ENCODE data around the gene DDX24.
A peak's percentile ranks its signal among the peaks of the same experiment; 100 is the strongest.

Gene DDX24

GRCh38 chr14:94047581-94047980 is 33.4 kb downstream of the DDX24 start:
- DNase-seq, result no peak

- DNase-seq, result no peak
These were observed 34.2 kb downstream of the DDX24 start for GRCh38 chr14:94046696-94047250.

- peak; percentile 14 for DNase-seq
These were observed 35.2 kb downstream of the DDX24 start for GRCh38 chr14:94045563-94046345.

- no peak for DNase-seq
These were observed 35.9 kb downstream of the DDX24 start for GRCh38 chr14:94045101-94045500.

- DNase-seq, result no peak
These were observed 36.4 kb downstream of the DDX24 start for GRCh38 chr14:94044476-94045091.

- no peak for DNase-seq
These were observed 37.1 kb downstream of the DDX24 start for GRCh38 chr14:94043756-94044475.

- DNase-seq, result no peak
These were observed 37.8 kb downstream of the DDX24 start for GRCh38 chr14:94043111-94043755.

- no peak for DNase-seq
These were observed 38.4 kb downstream of the DDX24 start for GRCh38 chr14:94042433-94043091.

- no peak for DNase-seq
These were observed 39.3 kb downstream of the DDX24 start for GRCh38 chr14:94041551-94042346.

GRCh38 chr14:94040796-94041195 is 40.2 kb downstream of the DDX24 start:
- no peak for DNase-seq

GRCh38 chr14:94040247-94040646 is 40.8 kb downstream of the DDX24 start:
- DNase-seq, result no peak

GRCh38 chr14:94038921-94039629 is 41.9 kb downstream of the DDX24 start:
- no peak for DNase-seq

- DNase-seq, result no peak
These were observed 42.5 kb downstream of the DDX24 start for GRCh38 chr14:94038510-94038909.

- DNase-seq, result no peak
These were observed 43.0 kb downstream of the DDX24 start for GRCh38 chr14:94037954-94038353.

- DNase-seq, result peak; percentile 76
These were observed 44.5 kb downstream of the DDX24 start for GRCh38 chr14:94036313-94037167.

- DNase-seq, result no peak
These were observed 46.1 kb downstream of the DDX24 start for GRCh38 chr14:94034886-94035285.

GRCh38 chr14:94031883-94032279 is 49.1 kb downstream of the DDX24 start:
- DNase-seq, result no peak

- no peak for DNase-seq
These were observed 49.7 kb downstream of the DDX24 start for GRCh38 chr14:94031161-94031882.

- DNase-seq, result no peak
These were observed 50.4 kb downstream of the DDX24 start for GRCh38 chr14:94030571-94030970.
